Neural crest cell (in vitro differentiated cells): ENCODE results near the gene SMAGP. TPM values are rescaled to one million over a fixed set of nuclear protein-coding genes. Genes with fewer than 3 reads are reported as not detected.
"Not testable (repeated sequence)": the region's sequence is repeated elsewhere in the genome, so short reads cannot be mapped to it uniquely, and the experiment has no call there.

Experiments
- DNase-seq: peaks from one replicate; pipeline ENCODE4 v3.0.0; 2021; ENCODE audit warnings: low read depth, mixed read lengths, low spot score
- H3K27ac Mint-ChIP-seq: one replicate; pipeline ENCODE4 v1.8.0; 2021; ENCODE audit warnings: mild to moderate bottlenecking, mixed read lengths; ENCODE audit not compliant: unreplicated experiment
- H3K27me3 Mint-ChIP-seq: 2 replicates; pipeline ENCODE4 v1.8.0; 2021; ENCODE audit warnings: low read depth, mild to moderate bottlenecking, mixed read lengths
- H3K36me3 Mint-ChIP-seq: 2 replicates; pipeline ENCODE4 v1.8.0; 2021; ENCODE audit warnings: low read depth, mild to moderate bottlenecking, mixed read lengths
- H3K4me1 Mint-ChIP-seq: 2 replicates; pipeline ENCODE4 v1.8.0; 2021; ENCODE audit warnings: mixed read lengths
- H3K4me3 Mint-ChIP-seq: one replicate; pipeline ENCODE4 v1.8.0; 2021; ENCODE audit warnings: mild to moderate bottlenecking, mixed read lengths
- H3K9me3 Mint-ChIP-seq: 2 replicates; pipeline ENCODE4 v1.8.0; 2021; ENCODE audit warnings: mixed read lengths
- CTCF ChIP-seq: fragments of 200-600 bp; sonication (generic); conservative IDR thresholded peaks from 2 replicates; pipeline ENCODE4 v1.5.0; 2021; ENCODE audit warnings: antibody characterized with exemption, mild to moderate bottlenecking
- total RNA-seq: library from RNA; stranded (reverse); gene quantifications from 2 replicates; pipeline ENCODE4 v1.2.1, GENCODE V29; 2021

The SMAGP gene
- total RNA-seq, 1 donor from 2014 or later: 1.6 TPM

- Mint-ChIP-seq H3K4me3 (no peak overlapping the region), H3K9me3 (no peaks in the 10 kb centered on the region), H3K27ac (no peak overlapping the region), H3K36me3 (no peaks in the 10 kb centered on the region), H3K27me3 (no peaks in the 10 kb centered on the region), H3K4me1 (peaks cover 10% of the 10 kb centered on the region)
- DNase-seq: no peak
- no peak for TF ChIP-seq CTCF
These were observed 35.7 kb downstream of the SMAGP start for GRCh38 chr12:51234530-51234929.

GRCh38 chr12:51232642-51233041 is 37.6 kb downstream of the SMAGP start:
- H3K27ac Mint-ChIP-seq: no peak overlapping the region
- H3K4me1 Mint-ChIP-seq: no peaks in the 10 kb centered on the region
- H3K27me3 Mint-ChIP-seq: no peaks in the 10 kb centered on the region
- H3K36me3 Mint-ChIP-seq: no peaks in the 10 kb centered on the region
- H3K4me3 Mint-ChIP-seq: no peak overlapping the region
- DNase-seq: no peak
- no peak for TF ChIP-seq CTCF
- H3K9me3 Mint-ChIP-seq: no peaks in the 10 kb centered on the region

DNA sequence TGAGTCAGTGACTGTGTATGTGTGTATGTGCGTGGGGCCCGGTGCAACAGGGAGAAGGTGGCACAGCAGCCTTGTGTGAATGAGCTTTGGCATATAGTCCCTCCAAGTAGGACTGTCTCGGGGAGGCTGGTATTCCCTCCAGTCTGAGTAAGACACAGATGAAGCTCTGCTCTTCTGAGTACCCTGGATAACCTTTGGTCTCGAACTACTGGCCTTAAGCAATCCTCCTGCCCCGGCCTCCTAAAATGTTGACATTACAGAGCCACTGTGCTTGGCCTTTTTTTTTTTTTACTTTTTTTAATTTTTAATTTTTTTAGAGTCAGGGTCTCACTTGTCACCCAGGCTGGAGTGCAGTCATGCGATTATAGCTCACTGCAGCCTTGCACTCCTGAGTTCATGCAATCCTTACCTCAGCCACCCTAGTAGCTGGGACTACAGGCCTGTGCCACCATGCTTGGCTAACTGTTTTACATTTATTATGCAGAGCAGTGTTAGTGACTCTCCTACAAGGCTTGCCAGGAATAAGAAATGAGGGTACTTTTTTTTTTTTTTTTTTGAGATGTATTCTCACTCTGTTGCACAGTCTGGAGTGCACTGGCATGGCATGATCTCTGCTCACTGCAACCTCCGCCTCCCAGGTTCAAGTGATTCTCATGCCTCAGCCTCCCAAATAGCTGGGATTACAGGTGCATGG is 41.0 kb downstream of the SMAGP start:
- H3K36me3 Mint-ChIP-seq: no peaks in the 10 kb centered on the region
- H3K27ac Mint-ChIP-seq: no peak overlapping the region

GRCh38 chr12:51227962-51228361 is 42.3 kb downstream of the SMAGP start:
- DNase-seq: no peak
- no peak for TF ChIP-seq CTCF
- no peaks in the 10 kb centered on the region for H3K9me3 Mint-ChIP-seq
- no peak overlapping the region for H3K4me3 Mint-ChIP-seq
- H3K4me1 Mint-ChIP-seq: peaks cover 10% of the 10 kb centered on the region
- no peak overlapping the region for H3K27ac Mint-ChIP-seq
- no peaks in the 10 kb centered on the region for H3K27me3 Mint-ChIP-seq
- no peaks in the 10 kb centered on the region for H3K36me3 Mint-ChIP-seq

More for the DNA sequence above, 41.0 kb downstream of the SMAGP start:
- no peaks in the 10 kb centered on the region for H3K9me3 Mint-ChIP-seq
- TF ChIP-seq CTCF: no peak
- H3K4me3 Mint-ChIP-seq: no peak overlapping the region
- H3K4me1 Mint-ChIP-seq: peaks cover 10% of the 10 kb centered on the region
- DNase-seq: no peak
- no peaks in the 10 kb centered on the region for H3K27me3 Mint-ChIP-seq

DNA sequence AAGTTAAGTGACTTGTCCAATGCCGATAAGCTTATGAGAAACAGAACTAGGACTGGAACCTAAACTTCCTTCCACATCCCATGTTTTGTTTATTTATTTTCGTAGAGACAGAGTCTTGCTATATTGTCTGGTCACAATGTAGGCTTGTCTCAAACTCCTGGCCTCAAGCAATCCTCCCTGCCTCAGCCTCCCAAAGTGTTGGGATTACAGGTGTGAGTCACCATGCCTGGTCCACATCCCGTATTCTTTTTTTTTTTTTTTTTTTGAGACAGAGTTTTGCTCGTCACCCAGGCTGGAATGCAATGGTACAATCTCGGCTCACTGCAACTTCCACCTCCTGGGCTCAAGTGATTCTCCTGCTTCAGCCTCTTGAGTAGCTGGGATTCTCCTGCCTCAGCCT is 43.1 kb downstream of the SMAGP start:
- peaks cover 10% of the 10 kb centered on the region for H3K4me1 Mint-ChIP-seq
- H3K27ac Mint-ChIP-seq, DNase-seq, H3K27me3 Mint-ChIP-seq, H3K36me3 Mint-ChIP-seq, H3K9me3 Mint-ChIP-seq, H3K4me3 Mint-ChIP-seq: not testable (repeated sequence)

DNA sequence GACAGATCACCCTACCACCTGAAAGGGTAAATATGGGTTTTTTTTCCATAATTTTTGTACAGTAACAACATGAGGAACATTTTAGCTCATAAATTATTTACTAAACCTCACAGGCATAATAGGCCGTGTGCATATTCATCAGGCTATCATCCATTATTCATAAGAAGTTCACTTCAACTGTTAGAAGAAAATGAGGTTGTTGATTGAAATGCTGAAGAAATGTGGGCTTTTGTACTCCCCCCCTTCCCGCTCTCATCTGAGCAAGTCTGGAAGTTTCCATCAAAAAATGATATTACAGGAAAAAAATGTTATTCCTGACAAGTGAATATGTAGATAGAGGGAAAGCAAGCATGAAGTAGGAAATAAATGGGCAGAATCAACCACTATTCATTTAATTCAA is 44.4 kb downstream of the SMAGP start:
- Mint-ChIP-seq H3K9me3 (no peaks in the 10 kb centered on the region), H3K27me3 (no peaks in the 10 kb centered on the region), H3K4me3 (no peak overlapping the region), H3K36me3 (no peaks in the 10 kb centered on the region), H3K4me1 (peaks cover 10% of the 10 kb centered on the region), H3K27ac (no peak overlapping the region)
- no peak for TF ChIP-seq CTCF
- DNase-seq: no peak
